Ecto neural progenitor cell (in vitro differentiated cells): ENCODE results near the gene INTS1.

Experiments used
- DNase-seq: peaks from one replicate; pipeline ENCODE4 v3.0.0-alpha.2; 2018; ENCODE audit warnings: low spot score

Gene INTS1

GRCh38 chr7:1503390-1503789, 799 bp downstream of the INTS1 start:
- no peak for DNase-seq

DNA sequence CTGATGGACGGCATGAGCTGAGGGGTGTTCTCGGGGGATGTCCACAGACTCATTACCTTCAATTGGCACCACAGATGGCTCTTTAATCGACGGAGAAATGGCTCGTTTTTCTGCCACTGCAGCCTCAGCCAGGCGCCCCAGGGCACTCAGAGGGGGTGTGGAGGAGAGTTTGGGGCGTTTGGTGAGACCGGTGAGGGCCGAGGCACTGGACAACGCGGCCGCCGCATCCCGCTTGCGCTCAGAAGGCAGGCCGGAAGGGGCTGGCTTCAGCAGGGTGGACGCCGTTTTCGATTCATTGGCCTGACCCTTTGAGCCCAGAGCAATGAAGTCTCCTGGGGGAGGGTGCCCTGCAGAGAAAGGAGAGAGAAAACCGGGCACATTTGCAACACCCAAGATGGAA, 1.3 kb downstream of the INTS1 start:
- DNase-seq: no peak

DNA sequence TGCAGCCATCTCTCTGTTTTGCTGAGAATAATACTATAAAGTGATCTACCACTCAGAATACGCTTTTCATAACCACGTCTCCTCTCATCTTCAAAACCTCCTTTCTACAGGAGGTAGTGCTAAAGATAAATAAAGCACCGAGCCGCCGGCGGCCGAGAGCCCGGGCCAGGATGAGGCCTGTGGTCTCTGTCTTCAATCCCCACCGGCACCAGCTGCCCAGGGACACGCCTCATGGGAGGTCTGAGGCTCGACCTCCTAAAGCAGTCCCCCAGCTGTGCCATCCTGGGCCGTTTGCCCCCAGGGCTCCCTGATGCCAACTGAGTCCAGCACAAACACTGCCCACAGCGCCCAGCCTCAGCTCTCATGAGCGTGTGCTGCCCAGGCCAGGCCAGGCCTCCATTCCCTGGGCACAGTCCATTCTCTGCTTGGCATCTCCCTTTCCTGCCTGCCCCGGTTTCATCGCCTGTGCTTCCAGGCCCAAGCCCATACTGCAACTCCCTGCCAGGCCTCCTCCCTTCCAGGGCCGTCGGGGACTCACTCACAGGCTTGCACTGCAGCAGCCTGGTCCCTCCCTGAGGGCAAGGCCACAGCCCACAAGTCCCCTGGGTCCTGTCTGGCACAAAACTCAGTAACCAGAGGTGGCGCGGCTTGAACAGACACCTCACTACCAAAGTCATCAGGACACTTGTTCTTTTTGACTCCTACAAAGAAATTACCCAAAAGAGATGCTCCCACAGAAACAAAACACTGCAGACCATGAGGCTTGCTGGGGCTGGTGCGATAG, 2.5 kb downstream of the INTS1 start:
- DNase-seq: no peak

- no peak for DNase-seq
These were observed 4.0 kb downstream of the INTS1 start for GRCh38 chr7:1500064-1500807.

- no peak for DNase-seq
These were observed 4.7 kb downstream of the INTS1 start for GRCh38 chr7:1499367-1500029.

- DNase-seq: no peak
These were observed 5.6 kb downstream of the INTS1 start for GRCh38 chr7:1498370-1499305.

DNA sequence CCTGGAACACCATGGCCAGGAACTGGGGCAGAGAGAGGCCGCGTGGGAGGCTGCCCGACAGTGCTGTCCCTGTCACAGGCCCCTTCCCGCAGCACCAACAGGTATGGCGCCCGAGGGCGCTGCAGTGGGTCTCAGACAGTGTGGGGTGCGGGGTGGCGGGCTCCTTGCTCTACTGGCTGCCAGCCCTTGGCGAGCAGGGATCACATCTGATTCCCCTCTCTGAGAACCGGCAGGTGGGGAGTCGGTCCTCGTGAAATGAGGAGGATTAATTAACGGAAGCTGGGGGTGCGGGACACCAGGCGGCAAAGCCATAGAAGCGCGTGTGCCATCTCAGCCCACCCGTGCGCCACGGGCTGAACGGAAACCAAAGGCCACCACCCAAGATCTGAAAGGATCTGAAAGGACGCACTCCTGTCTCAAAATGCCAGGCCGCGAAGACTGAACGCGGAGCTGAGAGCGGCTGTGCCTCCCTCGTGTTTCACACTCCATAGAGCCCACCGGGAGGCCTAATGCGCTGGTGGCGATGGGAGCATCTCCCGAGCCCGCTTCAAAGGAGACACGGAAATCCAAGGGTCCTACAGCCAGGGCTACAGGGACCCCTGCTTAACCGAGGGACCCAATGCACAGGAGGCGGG, 6.8 kb downstream of the INTS1 start:
- no peak for DNase-seq

- DNase-seq: no peak
These were observed 7.5 kb downstream of the INTS1 start for GRCh38 chr7:1496531-1497292.

DNA sequence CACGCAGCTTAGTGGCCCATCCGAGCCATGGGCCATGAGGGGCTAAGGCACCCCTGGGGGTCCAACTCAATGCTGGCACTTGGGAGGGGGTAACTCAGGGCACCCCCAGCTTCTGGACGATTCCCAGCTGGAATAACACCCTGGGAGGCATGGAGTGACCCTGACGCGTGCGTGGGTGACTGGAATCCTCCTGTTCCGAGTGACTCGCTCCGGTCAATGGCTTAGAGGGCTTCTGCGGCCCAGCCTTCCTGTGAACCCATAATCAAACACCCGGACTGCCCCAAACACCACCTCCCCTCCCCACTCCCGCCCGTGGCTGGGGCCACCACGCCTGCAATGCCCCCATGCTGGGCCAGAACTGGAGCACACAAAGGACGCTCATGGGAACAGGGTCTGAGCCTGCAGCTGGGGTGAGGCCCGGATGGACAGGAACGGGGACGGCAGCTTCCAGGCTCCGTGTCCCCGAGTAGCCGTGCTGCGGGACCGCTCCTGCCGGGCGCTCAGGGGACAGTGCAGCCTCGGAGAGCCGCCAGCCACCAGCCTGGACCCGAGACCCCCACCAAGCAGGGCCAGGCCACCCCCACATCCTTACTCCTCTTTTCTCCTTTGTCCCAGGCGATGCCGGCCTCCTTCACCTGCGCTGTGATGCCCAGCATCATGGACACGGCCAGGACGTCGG, 8.5 kb downstream of the INTS1 start:
- no peak for DNase-seq

DNA sequence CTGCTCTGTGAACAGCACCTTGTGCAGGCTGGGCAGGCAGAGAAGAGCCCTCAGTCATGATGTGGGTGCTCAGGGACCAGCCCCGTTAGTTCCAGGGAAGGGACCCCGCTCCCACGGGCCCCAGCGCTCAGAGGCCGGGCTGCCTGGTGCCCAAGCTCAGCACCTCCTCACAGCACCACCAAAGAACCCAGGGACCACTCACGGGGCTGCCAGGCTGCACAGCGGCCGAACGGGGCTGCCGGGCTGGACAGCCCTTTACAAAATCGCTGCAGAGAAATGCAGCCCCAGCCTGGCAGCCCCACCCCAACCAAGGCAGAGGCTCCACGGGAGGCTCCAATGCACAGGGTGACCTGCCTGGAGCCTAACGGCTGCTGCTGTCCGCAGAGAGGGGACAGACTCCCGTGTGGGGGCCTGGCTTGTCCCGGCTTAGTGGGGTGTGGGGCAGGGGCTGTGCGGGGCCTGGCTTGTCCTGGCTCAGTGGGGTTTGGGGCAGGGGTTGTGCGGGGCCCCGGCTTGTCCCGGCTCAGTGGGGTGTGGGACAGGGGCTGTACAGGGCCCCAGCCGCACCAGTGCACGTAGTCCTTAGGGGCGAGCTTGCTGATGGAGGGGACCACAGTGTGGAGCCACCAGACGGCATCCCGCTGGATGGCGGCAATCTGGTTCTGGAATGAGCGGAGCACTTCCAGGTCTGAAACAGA, 9.2 kb downstream of the INTS1 start:
- DNase-seq: no peak

DNA sequence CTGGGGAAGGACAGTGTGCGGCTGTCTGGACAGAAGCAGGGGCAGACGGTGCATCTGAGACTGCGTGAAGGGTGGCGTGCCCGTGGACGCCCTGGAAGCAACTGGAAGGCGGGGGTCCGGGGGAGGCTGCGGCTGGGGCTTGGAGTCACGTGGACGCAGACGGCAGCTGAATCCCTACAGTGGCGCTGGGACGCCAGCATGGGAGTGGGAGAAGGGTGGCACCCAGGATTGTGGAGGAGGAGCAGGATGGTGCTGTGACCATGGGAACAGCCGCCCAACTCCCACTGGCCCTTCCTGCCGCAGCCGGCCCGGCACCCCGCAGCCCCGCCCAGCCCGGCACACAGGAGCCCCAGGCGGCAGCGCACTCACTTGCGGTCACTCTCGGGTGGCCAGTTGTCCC, 9.7 kb downstream of the INTS1 start:
- DNase-seq: no peak

- DNase-seq: no peak
These were observed 10.6 kb downstream of the INTS1 start for GRCh38 chr7:1493571-1493970.

DNA sequence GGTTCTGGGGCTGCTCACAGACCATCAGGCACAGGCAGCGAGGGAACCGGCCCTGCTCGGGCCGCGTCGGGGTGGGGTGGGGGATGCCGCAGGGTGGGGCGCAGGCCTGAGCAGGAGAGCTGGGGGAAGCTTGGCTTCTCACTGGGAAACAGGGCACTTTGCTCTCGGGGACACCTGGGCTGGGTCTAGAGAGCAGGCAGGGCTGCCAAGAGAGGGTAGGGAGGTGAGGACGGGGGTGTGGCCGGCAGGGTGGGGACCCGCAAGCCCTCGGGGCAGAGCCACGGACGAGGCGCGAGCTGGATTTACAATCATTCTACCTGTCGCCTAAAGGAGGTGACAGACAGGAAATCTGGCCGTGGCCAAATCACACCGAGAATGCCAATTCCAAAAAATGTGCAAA, 11.1 kb downstream of the INTS1 start:
- no peak for DNase-seq

- DNase-seq: no peak
These were observed 11.5 kb downstream of the INTS1 start for GRCh38 chr7:1492640-1493039.

DNA sequence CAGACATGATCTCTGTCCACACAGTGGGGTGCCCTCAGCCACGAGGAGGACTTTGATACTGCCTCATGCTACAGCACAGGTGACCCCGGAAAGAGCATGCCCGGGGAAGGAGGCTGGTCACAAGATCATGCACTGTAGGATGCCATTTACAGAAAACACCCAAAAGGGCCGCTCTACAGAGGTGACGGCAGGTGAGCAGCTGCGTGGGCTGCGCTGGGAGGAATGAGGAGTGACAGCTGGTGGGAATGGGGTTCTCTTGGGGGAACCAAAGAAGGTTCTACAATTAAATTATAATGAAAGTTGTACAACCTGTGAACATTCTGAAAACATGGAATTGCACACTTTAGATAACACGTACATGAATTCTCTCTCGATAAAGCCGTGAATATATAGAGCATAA, 12.0 kb downstream of the INTS1 start:
- DNase-seq: no peak

DNA sequence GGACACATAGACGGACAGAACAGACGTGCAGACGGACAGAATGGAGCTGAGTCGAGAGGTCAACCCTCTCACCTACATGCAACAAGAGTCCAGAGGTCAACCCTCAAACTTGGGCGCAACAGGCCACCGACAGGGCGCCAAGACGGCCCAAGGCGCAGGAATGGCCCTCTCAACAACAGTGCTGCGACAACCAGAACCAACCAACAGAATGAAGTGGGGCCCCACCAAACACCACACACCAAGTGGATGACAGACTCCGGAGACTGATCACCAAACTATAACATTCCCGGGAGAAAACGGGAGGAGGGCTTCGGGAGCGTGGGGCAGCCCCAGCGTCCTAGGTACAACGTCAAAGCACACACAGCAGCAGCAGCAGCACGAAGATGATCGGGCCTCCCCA, 13.4 kb downstream of the INTS1 start:
- DNase-seq: no peak

- DNase-seq: no peak
These were observed 14.9 kb downstream of the INTS1 start for GRCh38 chr7:1489336-1489735.

GRCh38 chr7:1488016-1488415, 16.2 kb downstream of the INTS1 start:
- no peak for DNase-seq

DNA sequence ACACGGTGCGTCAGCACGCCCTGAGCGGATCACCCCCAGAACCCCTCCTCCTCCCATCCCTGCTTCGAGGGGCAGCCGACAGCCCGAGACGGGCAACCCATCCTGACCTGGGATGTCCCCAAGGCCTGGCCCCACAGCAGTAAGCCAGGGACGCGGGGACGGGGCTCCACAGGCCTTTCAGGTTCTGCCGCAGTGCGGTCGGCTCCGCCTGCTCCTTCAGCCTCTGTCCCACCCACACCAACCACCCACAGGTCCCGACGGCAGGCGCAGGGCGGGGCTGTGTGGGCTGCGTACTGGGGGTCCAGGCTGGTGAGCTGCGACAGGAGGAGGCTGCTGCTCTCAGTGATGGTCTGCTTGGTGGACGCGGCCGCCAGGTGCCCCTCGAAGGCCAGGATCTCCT, 16.7 kb downstream of the INTS1 start:
- DNase-seq: no peak

GRCh38 chr7:1486571-1486970, 17.6 kb downstream of the INTS1 start:
- DNase-seq: no peak
